Lower lobe of right lung (tissue), 2 donors: ENCODE measurements around the gene STT3B. TPM values are rescaled to one million over a fixed set of nuclear protein-coding genes. Genes with fewer than 3 reads are reported as not detected.

Source experiments
- ATAC-seq, 2 donors: fragments of 200-7000 bp; cut with Tn5 transposase; one replicate each; pipeline ENCODE4 v1.9.1; 2020 to 2022; ENCODE audit warnings: mild to moderate bottlenecking in 2 of 2, moderate library complexity in 2 of 2
- DNase-seq: peaks from one replicate; pipeline ENCODE4 v3.0.0-alpha.2; 2020
- H3K27ac ChIP-seq: fragments of 200-600 bp; one replicate; pipeline ENCODE4 v1.8.0; 2022
- H3K27me3 ChIP-seq: fragments of 200-600 bp; one replicate; pipeline ENCODE4 v1.8.0; 2022; ENCODE audit warnings: low read depth
- H3K36me3 ChIP-seq: fragments of 200-600 bp; one replicate; pipeline ENCODE4 v1.8.0; 2022; ENCODE audit warnings: mild to moderate bottlenecking
- H3K4me1 ChIP-seq: fragments of 200-600 bp; one replicate; pipeline ENCODE4 v1.8.0; 2022
- H3K4me3 ChIP-seq: fragments of 200-600 bp; one replicate; pipeline ENCODE4 v1.8.0; 2022; ENCODE audit warnings: mild to moderate bottlenecking
- H3K9me3 ChIP-seq: fragments of 200-600 bp; one replicate; pipeline ENCODE4 v1.8.0; 2022
- intact Hi-C: fragments of 100-400 bp; cut with DNase I; formaldehyde crosslinking; loops from one replicate; pipeline ENCODE4 v1.11.0; 2022
- total RNA-seq: library from RNA; stranded (reverse); fragmentation: NEBNext Ultra II Directional; extraction: Animal tissue kit (Norgen Biotek cat#: 25700); gene quantifications from one replicate; pipeline ENCODE4 v1.2.1, GENCODE V29; 2021
- TF ChIP-seq, protein P1 (sequence below): fragments of 200-600 bp; IDR thresholded peaks from one replicate; pipeline ENCODE4 v1.8.0; 2022; ENCODE audit warnings: antibody characterized with exemption, mild to moderate bottlenecking
- donor health status: DM: no; HTN: yes; CAD: no; lungs with severe emphysema.

STT3B gene
- total RNA-seq, 1 donor from 2014 or later, result 106 TPM

DNA sequence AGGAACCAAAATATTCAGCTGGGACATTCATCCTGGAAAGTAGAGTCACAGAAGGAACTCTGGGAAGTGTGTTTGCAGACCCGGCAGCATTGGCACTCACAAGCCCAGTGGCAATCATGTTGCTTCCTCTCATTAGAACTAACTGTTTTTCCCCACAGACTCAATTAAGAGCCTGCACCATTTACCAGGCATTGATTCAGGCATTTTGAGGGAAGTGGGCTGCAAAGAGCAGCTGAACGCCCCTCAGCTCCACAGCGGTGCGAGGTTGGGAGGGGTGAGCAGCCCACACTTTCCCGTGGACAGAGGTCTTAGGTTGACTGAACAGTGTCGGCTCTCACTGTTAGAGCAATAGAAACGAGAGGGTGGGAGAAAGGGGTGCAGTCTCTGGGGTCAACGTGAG lies 143.8 kb downstream of the STT3B start:
- H3K36me3 ChIP-seq, result no peaks in the 10 kb centered on the region
- ATAC-seq, result no peak
- intact Hi-C loops, result no loop called here
- H3K4me1 ChIP-seq, result peaks cover 15% of the 10 kb centered on the region
- no peaks in the 10 kb centered on the region for H3K9me3 ChIP-seq
- DNase-seq, result no peak
- no peaks in the 10 kb centered on the region for H3K27me3 ChIP-seq
- no peak overlapping the region for H3K4me3 ChIP-seq
- TF ChIP-seq, protein P1, sequence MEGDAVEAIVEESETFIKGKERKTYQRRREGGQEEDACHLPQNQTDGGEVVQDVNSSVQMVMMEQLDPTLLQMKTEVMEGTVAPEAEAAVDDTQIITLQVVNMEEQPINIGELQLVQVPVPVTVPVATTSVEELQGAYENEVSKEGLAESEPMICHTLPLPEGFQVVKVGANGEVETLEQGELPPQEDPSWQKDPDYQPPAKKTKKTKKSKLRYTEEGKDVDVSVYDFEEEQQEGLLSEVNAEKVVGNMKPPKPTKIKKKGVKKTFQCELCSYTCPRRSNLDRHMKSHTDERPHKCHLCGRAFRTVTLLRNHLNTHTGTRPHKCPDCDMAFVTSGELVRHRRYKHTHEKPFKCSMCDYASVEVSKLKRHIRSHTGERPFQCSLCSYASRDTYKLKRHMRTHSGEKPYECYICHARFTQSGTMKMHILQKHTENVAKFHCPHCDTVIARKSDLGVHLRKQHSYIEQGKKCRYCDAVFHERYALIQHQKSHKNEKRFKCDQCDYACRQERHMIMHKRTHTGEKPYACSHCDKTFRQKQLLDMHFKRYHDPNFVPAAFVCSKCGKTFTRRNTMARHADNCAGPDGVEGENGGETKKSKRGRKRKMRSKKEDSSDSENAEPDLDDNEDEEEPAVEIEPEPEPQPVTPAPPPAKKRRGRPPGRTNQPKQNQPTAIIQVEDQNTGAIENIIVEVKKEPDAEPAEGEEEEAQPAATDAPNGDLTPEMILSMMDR, result no peak
- H3K27ac ChIP-seq, result no peak overlapping the region

DNA sequence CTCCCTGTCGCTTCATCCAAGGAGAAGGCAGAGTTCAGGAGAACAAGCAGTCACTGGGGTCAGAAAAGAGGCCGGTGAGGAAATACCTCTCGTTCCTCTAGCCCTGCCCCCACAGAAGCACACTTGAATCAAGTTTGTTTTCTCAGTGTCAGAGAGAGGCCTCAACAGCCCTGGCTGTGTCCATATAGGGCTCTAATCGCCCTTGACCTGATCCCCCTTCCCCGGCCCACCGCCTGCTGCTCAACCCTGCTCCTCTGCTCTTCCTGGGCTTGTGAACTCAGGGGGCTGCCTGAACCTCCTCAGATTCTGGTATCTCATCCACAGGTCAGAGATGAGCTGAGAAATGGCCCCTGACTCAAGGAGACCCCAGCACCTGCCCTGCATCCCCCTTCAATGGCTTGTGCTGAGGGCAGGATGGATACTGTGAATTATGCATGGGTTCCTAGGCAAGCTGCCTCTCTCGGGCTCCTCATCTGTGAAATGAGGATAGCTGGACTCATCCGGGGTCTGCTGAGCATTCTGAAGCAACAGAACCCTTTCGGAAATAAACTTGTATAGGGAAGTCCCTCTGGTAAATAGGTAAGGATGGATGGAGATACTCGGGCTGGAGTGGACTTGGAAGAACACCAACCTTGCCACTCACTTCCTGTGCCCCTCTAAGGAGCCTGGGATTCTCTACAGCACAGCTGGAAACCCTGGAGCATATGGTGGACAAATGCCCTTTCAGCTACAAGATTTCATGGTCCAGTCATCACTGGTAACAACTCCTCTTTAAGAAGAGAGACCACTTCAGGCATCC lies 147.5 kb downstream of the STT3B start:
- peaks cover 5% of the 10 kb centered on the region for H3K36me3 ChIP-seq
- ATAC-seq (peak; percentile 90 to 93), DNase-seq (peak; percentile 54)
- intact Hi-C loops, result no loop called here
- no peak overlapping the region for H3K4me3 ChIP-seq
- no peaks in the 10 kb centered on the region for H3K27me3 ChIP-seq
- H3K27ac ChIP-seq, result no peak overlapping the region
- no peaks in the 10 kb centered on the region for H3K9me3 ChIP-seq
- peaks cover 4% of the 10 kb centered on the region for H3K4me1 ChIP-seq
- TF ChIP-seq, protein P1, result no peak
